OCI-LY7 (cell line): Measurements from ENCODE around the gene KRT6B. TPM values are rescaled to one million over a fixed set of nuclear protein-coding genes. Genes with fewer than 3 reads are reported as not detected.

Experiments used
- BruUV-seq: library from RNA; stranded (reverse); fragments of 400-500 nt; replicated peaks from 2 replicates; lab custom pipeline; 2021; lab: Mats Ljungman, UMichigan
- CTCF ChIA-PET: fragments of 300-600 bp; sonication (Branson Sonifier 250); formaldehyde crosslinking; loops from one replicate; lab custom pipeline; 2022; ENCODE audit warnings: antibody characterized with exemption; ENCODE audit not compliant: unreplicated experiment; lab: Charles Lee
- POLR2A ChIA-PET: fragments of 300-600 bp; sonication (Branson Sonifier 250); formaldehyde crosslinking; loops from one replicate; lab custom pipeline; 2022; ENCODE audit warnings: antibody characterized with exemption; lab: Charles Lee
- DNase-seq: peaks from one replicate; pipeline ENCODE4 v3.0.0-alpha.2; 2015; ENCODE audit warnings: low spot score
- H2AFZ ChIP-seq: fragments of 200-600 bp; sonication (generic), shearing (Covaris generic); 2 replicates; pipeline ENCODE4 v1.6.1; 2014; ENCODE audit warnings: mild to moderate bottlenecking, antibody characterized with exemption, low read length, moderate library complexity
- H3K27ac ChIP-seq: fragments of 200-600 bp; sonication (generic); 2 replicates; pipeline ENCODE4 v1.5.1; 2014; ENCODE audit warnings: mixed run types, low read depth, mild to moderate bottlenecking, moderate library complexity, low read length, inconsistent platforms; ENCODE audit not compliant: poor library complexity, severe bottlenecking
- H3K36me3 ChIP-seq: fragments of 200-600 bp; sonication (generic); 2 replicates; pipeline ENCODE4 v1.6.1; 2014; ENCODE audit warnings: mild to moderate bottlenecking, antibody characterized with exemption, low read length, moderate library complexity, mixed read lengths; ENCODE audit not compliant: insufficient read depth
- H3K4me1 ChIP-seq: fragments of 200-600 bp; sonication (generic); 2 replicates; pipeline ENCODE4 v1.5.1; 2014; ENCODE audit warnings: mild to moderate bottlenecking, low read length; ENCODE audit not compliant: insufficient read depth, poor library complexity, severe bottlenecking
- H3K4me2 ChIP-seq: fragments of 200-600 bp; sonication (generic); 2 replicates; pipeline ENCODE4 v1.6.1; 2014; ENCODE audit warnings: mild to moderate bottlenecking, low read length
- H3K4me3 ChIP-seq: fragments of 200-600 bp; sonication (generic); 2 replicates; pipeline ENCODE4 v1.5.1; 2014; ENCODE audit warnings: mild to moderate bottlenecking, low read depth, low read length; ENCODE audit not compliant: poor library complexity, severe bottlenecking
- H3K79me2 ChIP-seq: fragments of 200-600 bp; sonication (generic); 2 replicates; pipeline ENCODE4 v1.6.1; 2016; ENCODE audit warnings: low read depth, mild to moderate bottlenecking, low read length, moderate library complexity, mixed read lengths; ENCODE audit not compliant: insufficient read depth
- H3K9me2 ChIP-seq: fragments of 200-600 bp; sonication (generic); 2 replicates; pipeline ENCODE4 v1.6.1; 2016; ENCODE audit warnings: mild to moderate bottlenecking, low read length, mixed read lengths; ENCODE audit not compliant: insufficient read depth
- H3K9me3 ChIP-seq: fragments of 200-600 bp; sonication (generic); 2 replicates; pipeline ENCODE4 v1.6.1; 2014; ENCODE audit warnings: mild to moderate bottlenecking, mixed run types, low read length, mixed read lengths
- H4K20me1 ChIP-seq: fragments of 200-600 bp; sonication (generic); 2 replicates; pipeline ENCODE4 v1.6.1; 2014; ENCODE audit warnings: mild to moderate bottlenecking, antibody characterized with exemption, low read length, moderate library complexity, mixed read lengths; ENCODE audit not compliant: insufficient read depth
- CTCF ChIP-seq: fragments of 200-600 bp; sonication (generic); conservative IDR thresholded peaks from 2 replicates; pipeline ENCODE4 v1.5.1; 2014; ENCODE audit warnings: mild to moderate bottlenecking, antibody characterized with exemption, low read length, moderate library complexity, mixed read lengths
- EZH2phosphoT487 ChIP-seq: fragments of 200-600 bp; sonication (generic); IDR thresholded peaks from 2 replicates; pipeline ENCODE4 v1.6.1; 2018; ENCODE audit warnings: low read depth, borderline replicate concordance, mild to moderate bottlenecking, mixed run types, antibody characterized with exemption, low read length, moderate library complexity, mixed read lengths
- intact Hi-C: fragments of 100-400 bp; cut with micrococcal nuclease; formaldehyde crosslinking; loops from one replicate; pipeline ENCODE4 v1.10.0; 2022; ENCODE audit not compliant: unreplicated experiment
- total RNA-seq, 2 experiments: library from RNA; depleted of rRNA in 1 of 2; stranded (reverse); fragments of >200 nt in 1 of 2; shearing (Covaris generic) in 1 of 2; gene quantifications; 2 replicates each; pipeline ENCODE4 v1.2.3, GENCODE V29; 2014 to 2022

Gene KRT6B
- total RNA-seq, 2 experiments from 2014 or later = not detected

DNA sequence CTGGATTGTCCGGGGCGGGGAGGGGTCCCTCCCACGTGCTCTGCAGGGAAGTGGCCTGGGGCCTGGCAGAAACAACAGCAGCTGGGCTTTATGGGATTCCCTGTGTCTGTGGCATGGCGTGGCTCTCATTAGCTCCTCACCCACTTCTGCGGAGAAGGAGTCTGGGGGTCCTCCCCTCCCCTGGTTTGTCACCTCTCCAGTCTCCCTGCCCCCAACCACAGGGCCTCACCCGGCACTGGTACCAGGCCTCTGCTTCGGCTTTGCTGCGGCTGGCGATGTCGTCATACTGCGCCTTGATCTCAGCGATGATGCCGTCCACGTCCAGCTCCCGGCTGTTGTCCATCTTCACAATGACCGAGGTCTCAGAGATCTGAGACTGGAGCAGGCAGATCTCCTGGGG, 52.2 kb downstream of the KRT6B start:
- no peaks in the 10 kb centered on the region for H3K4me1 ChIP-seq
- no peak overlapping the region for H3K4me3 ChIP-seq
- no peak overlapping the region for H3K27ac ChIP-seq
- no peaks in the 10 kb centered on the region for H3K36me3 ChIP-seq
- H3K9me3 ChIP-seq = no peaks in the 10 kb centered on the region
- no peak for DNase-seq
- H4K20me1 ChIP-seq = no peaks in the 10 kb centered on the region
- intact Hi-C loops = no loop called here
- TF ChIP-seq CTCF (no peak), EZH2phosphoT487 (no peak)
- ChIA-PET CTCF (no interaction called here), POLR2A (no interaction called here)
- H3K4me2 ChIP-seq = no peak overlapping the region
- H2AFZ ChIP-seq = no peak overlapping the region
- no TSS peak for BruUV-seq
- H3K9me2 ChIP-seq = no peaks in the 10 kb centered on the region
- H3K79me2 ChIP-seq = no peaks in the 10 kb centered on the region

DNA sequence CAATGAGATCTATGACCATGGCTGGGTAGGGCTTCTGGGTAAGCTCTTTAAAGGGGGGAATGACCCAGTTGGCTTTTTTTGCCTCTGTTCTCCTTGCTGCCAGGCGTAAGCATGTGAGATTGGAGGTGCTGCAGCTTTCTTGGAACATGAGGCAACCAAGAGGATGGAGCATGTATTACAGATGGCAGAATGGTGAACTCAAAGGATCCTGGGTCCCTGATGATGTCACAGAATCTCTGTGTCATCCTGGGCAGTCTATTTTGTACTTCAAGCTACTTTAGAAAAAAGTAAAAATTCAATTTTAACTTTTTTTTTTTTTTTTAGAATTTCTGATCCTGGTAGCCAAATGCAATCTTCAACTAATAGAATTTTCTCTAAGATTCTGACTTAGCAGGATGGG, 53.8 kb downstream of the KRT6B start:
- POLR2A ChIA-PET = interaction anchor here (0.7 kb wide), 1 partner anchor 204 kb away, joined by 4 read pairs; no protein-coding TSS in a partner anchor
- BruUV-seq = no TSS peak

More for the DNA sequence above, 53.8 kb downstream of the KRT6B start:
- Histone ChIP-seq H3K36me3 (no peaks in the 10 kb centered on the region), H2AFZ (no peak overlapping the region), H3K4me3 (no peak overlapping the region), H3K79me2 (no peaks in the 10 kb centered on the region), H3K4me2 (no peak overlapping the region), H3K9me2 (no peaks in the 10 kb centered on the region), H3K9me3 (no peaks in the 10 kb centered on the region), H4K20me1 (no peaks in the 10 kb centered on the region), H3K27ac (no peak overlapping the region), H3K4me1 (no peaks in the 10 kb centered on the region)
- CTCF ChIA-PET = no interaction called here
- TF ChIP-seq EZH2phosphoT487 = no peak
- TF ChIP-seq CTCF = no peak
- intact Hi-C loops = no loop called here
- no peak for DNase-seq
